Measurements from ENCODE around the gene SMG6. TPM values are rescaled to one million over a fixed set of nuclear protein-coding genes. Genes with fewer than 3 reads are reported as not detected.

SMG6 gene
- total and polyA plus RNA-seq, 2 experiments from 2014 or later = 11.9 to 19.9 TPM

DNA sequence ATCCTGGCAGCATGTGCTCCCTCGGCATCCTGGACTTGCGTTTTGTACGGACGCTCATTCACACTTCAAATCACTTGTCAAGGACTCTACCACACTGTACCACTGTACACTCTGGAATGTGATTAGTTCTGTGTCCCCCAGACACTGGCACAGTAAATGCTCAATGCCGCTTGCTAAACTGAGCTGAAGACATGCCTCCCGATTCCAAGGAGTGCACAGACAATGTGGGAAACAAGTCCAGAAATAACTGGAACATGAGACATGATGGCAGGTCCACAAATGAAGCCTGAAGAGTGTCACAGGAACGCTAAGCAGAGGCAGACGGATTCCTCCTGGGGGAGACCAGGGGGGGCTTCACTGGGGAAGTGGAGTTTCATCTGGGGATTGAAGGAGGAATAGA lies 226.5 kb downstream of the SMG6 start:
- H3K27ac ChIP-seq = peak overlapping the region; percentile 89
- H3K4me1 ChIP-seq (ENCODE audit: insufficient read depth) = peaks cover 35% of the 10 kb centered on the region
- no peak for DNase-seq (ENCODE audit: low spot score)
- no peak overlapping the region for H3K4me2 ChIP-seq
- H3K9me2 ChIP-seq (replicated peaks; ENCODE audit: insufficient read depth) = no peaks in the 10 kb centered on the region
- H3K9me3 ChIP-seq (ENCODE audit: low read depth) = no peaks in the 10 kb centered on the region
- H3K4me3 ChIP-seq = no peak overlapping the region
- WGBS (ENCODE audit: low lambda C conversion rate, missing lambda C conversion rate) = 76% methylated on average over 8 of the region's 8 CpGs
- TF ChIP-seq, protein P1, sequence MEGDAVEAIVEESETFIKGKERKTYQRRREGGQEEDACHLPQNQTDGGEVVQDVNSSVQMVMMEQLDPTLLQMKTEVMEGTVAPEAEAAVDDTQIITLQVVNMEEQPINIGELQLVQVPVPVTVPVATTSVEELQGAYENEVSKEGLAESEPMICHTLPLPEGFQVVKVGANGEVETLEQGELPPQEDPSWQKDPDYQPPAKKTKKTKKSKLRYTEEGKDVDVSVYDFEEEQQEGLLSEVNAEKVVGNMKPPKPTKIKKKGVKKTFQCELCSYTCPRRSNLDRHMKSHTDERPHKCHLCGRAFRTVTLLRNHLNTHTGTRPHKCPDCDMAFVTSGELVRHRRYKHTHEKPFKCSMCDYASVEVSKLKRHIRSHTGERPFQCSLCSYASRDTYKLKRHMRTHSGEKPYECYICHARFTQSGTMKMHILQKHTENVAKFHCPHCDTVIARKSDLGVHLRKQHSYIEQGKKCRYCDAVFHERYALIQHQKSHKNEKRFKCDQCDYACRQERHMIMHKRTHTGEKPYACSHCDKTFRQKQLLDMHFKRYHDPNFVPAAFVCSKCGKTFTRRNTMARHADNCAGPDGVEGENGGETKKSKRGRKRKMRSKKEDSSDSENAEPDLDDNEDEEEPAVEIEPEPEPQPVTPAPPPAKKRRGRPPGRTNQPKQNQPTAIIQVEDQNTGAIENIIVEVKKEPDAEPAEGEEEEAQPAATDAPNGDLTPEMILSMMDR (IDR thresholded peaks at IDR 0.05; ENCODE audit: poor library complexity) = no peak
- TF ChIP-seq EZH2phosphoT487 (IDR thresholded peaks at IDR 0.05; ENCODE audit: low read depth, severe bottlenecking, unreplicated experiment) (no peak), EZH2 (IDR thresholded peaks at IDR 0.05; ENCODE audit: borderline replicate concordance) (no peak)
- no peaks in the 10 kb centered on the region for H3K27me3 ChIP-seq
- no peaks in the 10 kb centered on the region for H4K20me1 ChIP-seq (ENCODE audit: insufficient read depth, poor library complexity, severe bottlenecking)
- peaks cover 5% of the 10 kb centered on the region for H3K36me3 ChIP-seq (replicated peaks; ENCODE audit: insufficient read depth, low read depth)
- no peak overlapping the region for H2AFZ ChIP-seq
- no peaks in the 10 kb centered on the region for H3K79me2 ChIP-seq

DNA sequence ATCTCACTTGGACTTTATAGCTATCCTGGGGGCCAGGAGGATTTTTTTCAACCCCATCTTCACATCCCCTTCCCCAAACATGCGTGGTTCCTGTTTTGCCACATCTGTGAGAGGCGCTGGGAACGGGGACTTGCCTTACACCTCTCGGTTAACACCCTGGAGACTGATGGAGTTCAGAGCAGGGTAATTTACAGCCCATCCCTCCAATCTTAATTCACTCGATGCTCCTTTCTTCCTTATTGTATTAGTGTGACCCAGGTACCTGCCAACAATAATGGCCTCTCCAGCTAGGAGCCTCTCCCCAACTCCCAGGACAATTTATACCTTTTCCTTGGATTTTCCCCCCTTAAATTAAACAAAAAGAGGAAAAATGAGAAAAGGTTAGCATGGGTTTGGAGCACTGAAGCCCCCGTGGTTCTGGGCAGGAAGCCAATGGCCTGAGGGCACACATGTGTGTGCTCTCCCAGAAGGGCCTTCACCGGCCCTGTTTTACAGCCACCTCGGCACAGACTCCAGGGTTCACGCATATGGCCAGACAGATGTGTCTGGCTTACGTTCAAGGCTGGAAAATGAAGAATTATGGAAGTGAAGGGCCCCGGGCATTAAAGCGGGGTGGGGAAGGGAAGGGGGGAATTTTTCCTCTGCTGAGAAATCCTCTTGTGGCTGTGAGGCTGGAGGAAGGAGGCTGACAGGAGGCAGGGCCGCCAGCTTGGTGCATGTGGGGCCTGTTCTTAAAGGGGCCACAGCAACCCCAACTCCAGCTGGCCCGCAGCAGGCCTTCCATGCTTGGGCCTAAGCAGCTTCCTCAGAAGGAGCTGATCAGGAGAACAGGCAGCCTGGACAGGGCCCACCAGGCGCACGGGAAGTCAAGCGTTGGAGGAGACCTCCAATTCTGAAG lies 227.2 kb downstream of the SMG6 start:
- no peaks in the 10 kb centered on the region for H3K9me2 ChIP-seq (replicated peaks; ENCODE audit: insufficient read depth)
- H3K36me3 ChIP-seq (replicated peaks; ENCODE audit: insufficient read depth, low read depth) = peaks cover 5% of the 10 kb centered on the region
- H3K4me3 ChIP-seq = no peak overlapping the region
- TF ChIP-seq EZH2 (IDR thresholded peaks at IDR 0.05; ENCODE audit: borderline replicate concordance) = no peak
- TF ChIP-seq, protein P1 (IDR thresholded peaks at IDR 0.05; ENCODE audit: poor library complexity) = no peak
- TF ChIP-seq EZH2phosphoT487 (IDR thresholded peaks at IDR 0.05; ENCODE audit: low read depth, severe bottlenecking, unreplicated experiment) = no peak
- peak; percentile 63 for DNase-seq (ENCODE audit: low spot score)
- H3K4me1 ChIP-seq (ENCODE audit: insufficient read depth) = peaks cover 31% of the 10 kb centered on the region
- H3K27me3 ChIP-seq = no peaks in the 10 kb centered on the region
- 51% methylated on average over 17 of the region's 17 CpGs for WGBS (ENCODE audit: low lambda C conversion rate, missing lambda C conversion rate)
- no peak overlapping the region for H2AFZ ChIP-seq
- no peak overlapping the region for H3K4me2 ChIP-seq
- no peaks in the 10 kb centered on the region for H4K20me1 ChIP-seq (ENCODE audit: insufficient read depth, poor library complexity, severe bottlenecking)
- H3K27ac ChIP-seq = peak overlapping the region; percentile 89
- no peaks in the 10 kb centered on the region for H3K9me3 ChIP-seq (ENCODE audit: low read depth)
- no peaks in the 10 kb centered on the region for H3K79me2 ChIP-seq

DNA sequence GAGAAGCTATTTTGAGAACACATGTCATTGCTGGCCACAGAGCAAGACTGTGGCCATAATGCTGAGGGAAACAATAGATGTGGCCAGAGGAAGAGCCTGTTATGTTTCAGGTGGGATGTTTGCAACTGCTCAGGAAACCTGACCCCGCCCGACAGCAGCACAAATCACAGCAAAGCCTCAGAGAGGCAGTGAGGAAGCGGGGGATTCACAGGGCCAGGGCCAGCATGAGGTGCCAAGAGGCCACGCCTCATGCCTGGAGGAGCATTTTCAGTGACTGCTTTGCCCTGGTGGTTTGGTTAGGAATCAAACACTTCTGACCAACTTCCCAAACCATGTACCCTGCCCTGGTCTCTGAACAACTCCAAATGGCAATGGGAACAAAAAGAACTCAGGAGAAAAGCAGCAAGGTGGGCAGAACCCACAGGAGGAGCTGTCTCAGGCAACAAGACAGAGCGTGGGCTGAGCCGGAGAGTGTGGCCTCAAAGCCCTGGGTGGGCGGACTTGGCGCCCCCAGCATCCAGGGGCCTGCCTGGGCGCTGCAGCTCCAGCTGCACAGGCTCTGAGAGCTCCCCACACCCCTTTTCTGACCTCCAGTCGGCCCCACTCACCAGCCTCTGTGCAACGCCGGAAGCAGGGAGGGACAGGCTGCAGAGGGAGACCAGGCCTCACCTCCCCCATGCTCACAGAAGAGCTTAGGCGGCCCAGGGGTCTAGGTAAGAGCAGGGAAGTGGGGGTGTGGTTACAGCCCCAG lies 228.1 kb downstream of the SMG6 start:
- Histone ChIP-seq H3K27me3 (no peaks in the 10 kb centered on the region), H3K79me2 (no peaks in the 10 kb centered on the region), H3K36me3 (replicated peaks; ENCODE audit: insufficient read depth, low read depth) (peaks cover 5% of the 10 kb centered on the region), H3K27ac (peak overlapping the region; percentile 89), H3K4me2 (no peak overlapping the region), H3K9me2 (replicated peaks; ENCODE audit: insufficient read depth) (no peaks in the 10 kb centered on the region), H4K20me1 (ENCODE audit: insufficient read depth, poor library complexity, severe bottlenecking) (no peaks in the 10 kb centered on the region), H3K4me3 (no peak overlapping the region), H2AFZ (no peak overlapping the region), H3K9me3 (ENCODE audit: low read depth) (no peaks in the 10 kb centered on the region), H3K4me1 (ENCODE audit: insufficient read depth) (peaks cover 31% of the 10 kb centered on the region)
- peak; percentile 65 for DNase-seq (ENCODE audit: low spot score)
- no peak for TF ChIP-seq EZH2phosphoT487 (IDR thresholded peaks at IDR 0.05; ENCODE audit: low read depth, severe bottlenecking, unreplicated experiment)
- TF ChIP-seq, protein P1 (IDR thresholded peaks at IDR 0.05; ENCODE audit: poor library complexity) = no peak
- no peak for TF ChIP-seq EZH2 (IDR thresholded peaks at IDR 0.05; ENCODE audit: borderline replicate concordance)
- WGBS (ENCODE audit: low lambda C conversion rate, missing lambda C conversion rate) = 56% methylated on average over 13 of the region's 13 CpGs

Measured in hepatocyte (in vitro differentiated cells).